DND-41 (cell line): ENCODE results near the gene AP1M1.

Experiments
- ATAC-seq: fragments of 200-7000 bp; cut with Tn5 transposase; 3 replicates; pipeline ENCODE4 v1.9.1; 2021; ENCODE audit warnings: low read depth; ENCODE audit not compliant: insufficient read depth
- DNase-seq: peaks from one replicate; pipeline ENCODE4 v3.0.0-alpha.2; 2020
- H2AFZ ChIP-seq: 2 replicates; pipeline ENCODE4 v1.6.0; 2012; ENCODE audit warnings: low read depth, low read length
- H3K27ac ChIP-seq: 2 replicates; pipeline ENCODE4 v1.5.1; 2012; ENCODE audit warnings: low read length, inconsistent platforms
- H3K27me3 ChIP-seq: fragments of 200-600 bp; sonication (generic); 2 replicates; pipeline ENCODE4 v1.6.0; 2012; ENCODE audit warnings: low read length, mild to moderate bottlenecking, inconsistent platforms; ENCODE audit not compliant: insufficient read depth, poor library complexity
- H3K36me3 ChIP-seq: 2 replicates; pipeline ENCODE4 v1.5.1; 2012; ENCODE audit warnings: low read length, inconsistent platforms; ENCODE audit not compliant: insufficient read depth
- H3K4me1 ChIP-seq: 2 replicates; pipeline ENCODE4 v1.5.1; 2012; ENCODE audit warnings: mild to moderate bottlenecking, low read length; ENCODE audit not compliant: insufficient read depth
- H3K4me2 ChIP-seq: 2 replicates; pipeline ENCODE4 v1.6.0; 2012; ENCODE audit warnings: mild to moderate bottlenecking, moderate library complexity, low read length, inconsistent platforms; ENCODE audit not compliant: insufficient read depth
- H3K4me3 ChIP-seq, 2 experiments: fragments of 200-600 bp in 1 of 2; shearing (Covaris generic) in 1 of 2; 2 replicates each; pipeline ENCODE4 v1.5.1; 2012 to 2016; ENCODE audit warnings: inconsistent platforms in 2 of 2, low read length in 2 of 2, mild to moderate bottlenecking in 2 of 2, low read depth in 1 of 2, moderate library complexity in 1 of 2
- H3K79me2 ChIP-seq: 2 replicates; pipeline ENCODE4 v1.6.0; 2012; ENCODE audit warnings: low read length, inconsistent platforms; ENCODE audit not compliant: insufficient read depth
- H3K9ac ChIP-seq: 2 replicates; pipeline ENCODE4 v1.6.0; 2012; ENCODE audit warnings: low read depth, mild to moderate bottlenecking, inconsistent platforms, low read length, moderate library complexity
- H3K9me3 ChIP-seq: 2 replicates; pipeline ENCODE4 v1.5.1; 2012; ENCODE audit warnings: low read length, moderate library complexity, mild to moderate bottlenecking, inconsistent platforms; ENCODE audit not compliant: insufficient read depth, severe bottlenecking
- H4K20me1 ChIP-seq: 2 replicates; pipeline ENCODE4 v1.6.0; 2012; ENCODE audit warnings: low read length; ENCODE audit not compliant: insufficient read depth
- CTCF ChIP-seq: IDR thresholded peaks from 2 replicates; pipeline ENCODE4 v1.5.1; 2012; ENCODE audit warnings: borderline replicate concordance, low read length, moderate library complexity, mild to moderate bottlenecking; ENCODE audit not compliant: poor library complexity, severe bottlenecking; ENCODE audit errors: extremely low read depth
- EZH2 ChIP-seq: IDR thresholded peaks from 3 replicates; pipeline ENCODE4 v1.6.1; 2012; ENCODE audit warnings: borderline replicate concordance, low read depth, mild to moderate bottlenecking, moderate library complexity, low read length, inconsistent platforms; ENCODE audit not compliant: severe bottlenecking

The AP1M1 gene

GRCh38 chr19:16233836-16234551, 36.3 kb downstream of the AP1M1 start:
- H3K9ac ChIP-seq, result no peak overlapping the region
- H3K79me2 ChIP-seq, result no peaks in the 10 kb centered on the region
- ATAC-seq, result no peak
- H3K4me2 ChIP-seq, result no peak overlapping the region
- peaks cover 72% of the 10 kb centered on the region for H3K36me3 ChIP-seq
- no peaks in the 10 kb centered on the region for H3K27me3 ChIP-seq
- H3K9me3 ChIP-seq, result no peaks in the 10 kb centered on the region
- no peak overlapping the region for H2AFZ ChIP-seq
- H3K4me3 ChIP-seq, result no peak overlapping the region
- no peak for DNase-seq
- no peak for TF ChIP-seq EZH2
- no peak for TF ChIP-seq CTCF
- H3K4me1 ChIP-seq, result no peaks in the 10 kb centered on the region
- H4K20me1 ChIP-seq, result no peaks in the 10 kb centered on the region; the same call in none of the 2 replicates
- H3K27ac ChIP-seq, result no peak overlapping the region

GRCh38 chr19:16234552-16235445, 37.1 kb downstream of the AP1M1 start:
- Histone ChIP-seq H3K9me3 (no peaks in the 10 kb centered on the region), H3K9ac (no peak overlapping the region), H3K27me3 (no peaks in the 10 kb centered on the region), H3K27ac (no peak overlapping the region), H3K4me1 (no peaks in the 10 kb centered on the region), H4K20me1 (no peaks in the 10 kb centered on the region; the same call in none of the 2 replicates), H3K4me3 (no peak overlapping the region), H3K36me3 (peaks cover 64% of the 10 kb centered on the region), H3K4me2 (no peak overlapping the region), H2AFZ (no peak overlapping the region), H3K79me2 (no peaks in the 10 kb centered on the region)
- TF ChIP-seq CTCF, result no peak
- TF ChIP-seq EZH2, result no peak
- ATAC-seq (no peak), DNase-seq (no peak)

GRCh38 chr19:16235811-16236652, 38.3 kb downstream of the AP1M1 start:
- H3K4me1 ChIP-seq, result no peaks in the 10 kb centered on the region
- no peak for ATAC-seq
- TF ChIP-seq CTCF (no peak), EZH2 (no peak)

More at GRCh38 chr19:16235811-16236652, 38.3 kb downstream of the AP1M1 start:
- H3K27me3 ChIP-seq, result no peaks in the 10 kb centered on the region
- no peaks in the 10 kb centered on the region; the same call in none of the 2 replicates for H4K20me1 ChIP-seq
- no peak overlapping the region for H3K9ac ChIP-seq
- no peak overlapping the region for H2AFZ ChIP-seq
- H3K4me2 ChIP-seq, result no peak overlapping the region
- no peak overlapping the region for H3K27ac ChIP-seq
- no peaks in the 10 kb centered on the region for H3K79me2 ChIP-seq
- H3K9me3 ChIP-seq, result no peaks in the 10 kb centered on the region
- no peak for DNase-seq
- H3K4me3 ChIP-seq, result no peak overlapping the region
- peaks cover 55% of the 10 kb centered on the region for H3K36me3 ChIP-seq
